Thyroid gland (tissue), 4 donors: ENCODE data around the gene SLC12A2.
A peak's percentile ranks its signal among the peaks of the same experiment; 100 is the strongest.

Experiments
- CTCF ChIP-seq, 6 experiments: fragments of 200-600 bp in 3 of 6; fragments of 450-650 bp in 3 of 6; sonication (generic) in 3 of 6; IDR thresholded peaks; one replicate each; pipeline ENCODE4 v1.5.1; 2016 to 2019; ENCODE audit warnings: antibody characterized with exemption in 6 of 6, mild to moderate bottlenecking in 2 of 6, inconsistent platforms in 1 of 6, moderate library complexity in 1 of 6
- POLR2A ChIP-seq, 2 donors: fragments of 450-650 bp; IDR thresholded peaks; one replicate each; pipeline ENCODE4 v1.6.1; 2017; ENCODE audit warnings: antibody characterized with exemption in 2 of 2, mild to moderate bottlenecking in 2 of 2, moderate library complexity in 1 of 2

GRCh38 chr5:128081111-128081851, 2.3 kb upstream of the SLC12A2 start:
- no peak for TF ChIP-seq POLR2A (IDR thresholded peaks at IDR 0.05)
- TF ChIP-seq CTCF (IDR thresholded peaks at IDR 0.05) = peak in 3 of 6 experiments; percentile 22 to 27 (median 26)
